GM12892 (cell line): ENCODE measurements around the gene ABCB8.

ENCODE experiments used
- POLR2A ChIP-seq: IDR thresholded peaks from 2 replicates; pipeline ENCODE4 v1.6.1; 2011; ENCODE audit warnings: low read depth, low read length, control low read depth
- POLR2AphosphoS5 ChIP-seq: IDR thresholded peaks from 2 replicates; pipeline ENCODE4 v1.6.1; 2011; ENCODE audit warnings: low read depth, low read length, control low read depth
- TAF1 ChIP-seq: IDR thresholded peaks from 2 replicates; pipeline ENCODE4 v1.6.1; 2011; ENCODE audit warnings: low read depth, mild to moderate bottlenecking, control low read depth, low read length, borderline replicate concordance

DNA sequence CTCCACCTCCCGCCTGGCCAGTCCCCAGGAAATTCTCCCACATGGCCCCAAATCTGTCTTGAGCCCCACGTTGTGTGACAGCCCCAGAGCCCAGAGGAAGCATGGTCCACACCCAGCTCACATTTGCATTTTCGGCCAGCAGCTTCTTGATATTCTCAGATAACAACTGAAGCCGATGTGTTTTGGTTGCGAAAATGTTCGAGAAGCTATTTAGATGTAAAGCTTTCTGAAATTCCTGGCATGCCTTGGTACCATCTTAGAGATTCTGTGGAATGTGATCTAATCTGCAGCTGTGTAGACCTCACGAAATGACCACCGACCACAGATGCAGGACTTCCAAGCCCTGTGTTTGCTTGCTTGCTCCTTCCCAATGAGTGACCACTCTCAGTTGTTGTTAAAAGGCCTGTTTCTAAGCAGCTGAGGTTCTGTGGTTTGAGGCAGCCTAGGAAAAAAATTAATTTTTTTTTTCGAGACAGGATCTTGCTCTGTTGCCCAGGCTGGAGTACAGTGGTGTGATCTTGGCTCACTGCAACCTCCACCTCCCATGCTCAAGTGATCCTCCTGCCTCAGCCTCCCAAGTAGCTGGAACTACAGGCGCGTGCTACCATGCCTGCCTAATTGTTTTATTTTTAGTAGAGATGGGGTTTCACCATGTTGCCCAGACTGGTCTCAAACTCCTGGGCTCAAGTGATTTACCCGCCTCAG is 40.0 kb downstream of the ABCB8 start:
- TF ChIP-seq TAF1 (no peak), POLR2A (no peak), POLR2AphosphoS5 (no peak)
